Nephron (organoid): ENCODE measurements around the gene LUC7L2.

Experiments used
- H3K27ac Mint-ChIP-seq, 3 experiments: 2 replicates each; pipeline ENCODE4 v1.8.0; 2020; ENCODE audit warnings: mixed read lengths in 3 of 3, mild to moderate bottlenecking in 2 of 3, moderate library complexity in 1 of 3
- H3K27me3 Mint-ChIP-seq: 2 replicates; pipeline ENCODE4 v1.8.0; 2021; ENCODE audit warnings: low read depth, mild to moderate bottlenecking, moderate library complexity, mixed read lengths
- H3K36me3 Mint-ChIP-seq: 2 replicates; pipeline ENCODE4 v1.8.0; 2020; ENCODE audit warnings: low read depth, mixed read lengths
- H3K4me1 Mint-ChIP-seq: 2 replicates; pipeline ENCODE4 v1.8.0; 2020; ENCODE audit warnings: mixed read lengths
- H3K4me3 Mint-ChIP-seq, 3 experiments: 2 replicates each; pipeline ENCODE4 v1.8.0; 2020; ENCODE audit warnings: mild to moderate bottlenecking in 3 of 3, mixed read lengths in 3 of 3, moderate library complexity in 2 of 3
- H3K9me3 Mint-ChIP-seq: 2 replicates; pipeline ENCODE4 v1.8.0; 2020; ENCODE audit warnings: mixed read lengths
- CTCF ChIP-seq, 3 experiments: fragments of 200-600 bp; sonication (generic); IDR thresholded peaks; one replicate each; pipeline ENCODE4 v1.5.0; 2021; ENCODE audit warnings: antibody characterized with exemption in 3 of 3; ENCODE audit not compliant: unreplicated experiment in 3 of 3

Gene LUC7L2

GRCh38 chr7:139360210-139360947, 685 bp downstream of the LUC7L2 start:
- peaks cover 26% of the 10 kb centered on the region for H3K36me3 Mint-ChIP-seq
- H3K4me3 Mint-ChIP-seq: peak overlapping the region; percentile 95 to 100 (median 97)
- TF ChIP-seq CTCF (IDR thresholded peaks at IDR 0.05; ENCODE audit: unreplicated experiment in 3 of 3): no peak
- no peaks in the 10 kb centered on the region for H3K9me3 Mint-ChIP-seq
- peak overlapping the region; percentile 99 to 100 (median 99) for H3K27ac Mint-ChIP-seq
- no peaks in the 10 kb centered on the region for H3K27me3 Mint-ChIP-seq
- H3K4me1 Mint-ChIP-seq: peaks cover 34% of the 10 kb centered on the region

GRCh38 chr7:139360948-139361307, 1.2 kb downstream of the LUC7L2 start:
- no peak for TF ChIP-seq CTCF (IDR thresholded peaks at IDR 0.05; ENCODE audit: unreplicated experiment in 3 of 3)
- Mint-ChIP-seq H3K27ac (peak overlapping the region; percentile 99 to 100 (median 99)), H3K4me1 (peaks cover 37% of the 10 kb centered on the region), H3K9me3 (no peaks in the 10 kb centered on the region), H3K36me3 (peaks cover 24% of the 10 kb centered on the region), H3K27me3 (no peaks in the 10 kb centered on the region), H3K4me3 (peak overlapping the region; percentile 95 to 100 (median 97))

GRCh38 chr7:139361523-139361922, 1.8 kb downstream of the LUC7L2 start:
- Mint-ChIP-seq H3K4me3 (peak overlapping the region; percentile 95 to 100 (median 97)), H3K27me3 (no peaks in the 10 kb centered on the region), H3K36me3 (peaks cover 24% of the 10 kb centered on the region), H3K4me1 (peaks cover 37% of the 10 kb centered on the region), H3K27ac (peak overlapping the region; percentile 99 to 100 (median 99)), H3K9me3 (no peaks in the 10 kb centered on the region)
- TF ChIP-seq CTCF (IDR thresholded peaks at IDR 0.05; ENCODE audit: unreplicated experiment in 3 of 3): no peak

- Mint-ChIP-seq H3K4me3 (peak overlapping the region; percentile 48 to 66 (median 62)), H3K27me3 (no peaks in the 10 kb centered on the region), H3K27ac (peak overlapping the region; percentile 70 to 100 (median 79)), H3K36me3 (peaks cover 16% of the 10 kb centered on the region), H3K4me1 (peaks cover 34% of the 10 kb centered on the region), H3K9me3 (no peaks in the 10 kb centered on the region)
- no peak for TF ChIP-seq CTCF (IDR thresholded peaks at IDR 0.05; ENCODE audit: unreplicated experiment in 3 of 3)
These were observed 2.6 kb downstream of the LUC7L2 start for GRCh38 chr7:139362302-139362701.

- Mint-ChIP-seq H3K27me3 (no peaks in the 10 kb centered on the region), H3K27ac (peak overlapping the region; percentile 56 to 100 (median 79)), H3K36me3 (peaks cover 21% of the 10 kb centered on the region), H3K4me3 (peak overlapping the region; percentile 65 to 79 (median 66)), H3K4me1 (peaks cover 33% of the 10 kb centered on the region), H3K9me3 (no peaks in the 10 kb centered on the region)
- no peak for TF ChIP-seq CTCF (IDR thresholded peaks at IDR 0.05; ENCODE audit: unreplicated experiment in 3 of 3)
These were observed 3.3 kb downstream of the LUC7L2 start for GRCh38 chr7:139362981-139363380.

- Mint-ChIP-seq H3K4me3 (no peak overlapping the region), H3K27me3 (no peaks in the 10 kb centered on the region), H3K9me3 (no peaks in the 10 kb centered on the region), H3K36me3 (peaks cover 26% of the 10 kb centered on the region), H3K27ac (no peak overlapping the region), H3K4me1 (peaks cover 44% of the 10 kb centered on the region)
- TF ChIP-seq CTCF (IDR thresholded peaks at IDR 0.05; ENCODE audit: unreplicated experiment in 3 of 3): no peak
These were observed 5.6 kb downstream of the LUC7L2 start for GRCh38 chr7:139365336-139365735.
